ENCODE results near the gene GABPB1. TPM values are rescaled to one million over a fixed set of nuclear protein-coding genes. Genes with fewer than 3 reads are reported as not detected.
A peak's percentile ranks its signal among the peaks of the same experiment; 100 is the strongest.

The GABPB1 gene
- total RNA-seq, 1 donor from 2014 or later: 85.0 TPM

DNA sequence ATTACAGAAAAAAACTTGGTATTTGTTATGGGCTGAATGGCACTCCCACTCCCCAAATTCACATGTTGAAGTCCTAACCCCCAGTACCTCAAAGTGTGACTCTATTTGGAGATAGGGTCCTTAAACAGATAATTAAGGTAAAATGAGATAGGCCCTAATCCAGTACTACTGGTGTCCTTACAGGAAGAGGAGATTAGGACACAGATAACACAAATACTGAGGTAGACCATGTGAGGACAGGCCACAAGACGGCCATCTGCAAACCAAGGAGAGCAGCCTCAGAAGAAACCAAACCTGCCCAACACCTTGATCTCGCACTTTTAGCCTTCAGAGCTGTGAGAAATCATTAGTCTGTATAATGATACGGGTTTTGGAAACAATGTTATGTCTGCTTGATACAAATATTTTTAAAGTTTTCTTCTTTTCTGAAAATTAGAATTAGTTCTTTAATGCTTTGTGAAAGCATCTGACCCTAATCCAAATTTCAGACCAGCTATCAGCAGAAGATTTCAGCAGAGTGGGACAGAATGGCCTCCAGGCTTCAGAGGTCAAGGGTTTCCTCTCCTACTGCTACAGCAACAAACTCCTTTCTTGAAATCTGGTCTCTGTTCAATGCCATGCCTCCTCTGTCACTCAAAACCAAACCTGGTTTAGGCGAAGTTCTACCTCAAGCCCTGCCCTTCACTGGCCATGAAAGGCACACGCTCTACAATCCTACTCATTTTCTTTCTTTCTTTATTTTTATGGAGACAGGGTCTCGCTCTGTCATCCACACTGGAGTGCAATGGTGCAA is 67.5 kb downstream of the GABPB1 start:
- no peak for TF ChIP-seq CTCF (IDR thresholded peaks at IDR 0.05; ENCODE audit: insufficient read depth, low read length, severe bottlenecking)
- FAIRE-seq: no peak
- Histone ChIP-seq H3K4me3 (ENCODE audit: low read depth, low read length) (no peak overlapping the region), H3K27me3 (ENCODE audit: control insufficient read depth, insufficient read depth, low read length) (no peaks in the 10 kb centered on the region), H3K36me3 (ENCODE audit: control insufficient read depth, insufficient read depth, low read length) (no peaks in the 10 kb centered on the region)
- no peak for DNase-seq (ENCODE audit: low read depth)

- FAIRE-seq (no peak), DNase-seq (ENCODE audit: low read depth) (no peak)
- Histone ChIP-seq H3K27me3 (ENCODE audit: control insufficient read depth, insufficient read depth, low read length) (no peaks in the 10 kb centered on the region), H3K36me3 (ENCODE audit: control insufficient read depth, insufficient read depth, low read length) (no peaks in the 10 kb centered on the region), H3K4me3 (ENCODE audit: low read depth, low read length) (no peak overlapping the region)
- TF ChIP-seq CTCF (IDR thresholded peaks at IDR 0.05; ENCODE audit: insufficient read depth, low read length, severe bottlenecking): no peak
Observed at GRCh38 chr15:50281427-50281826, 73.6 kb downstream of the GABPB1 start.

GRCh38 chr15:50280271-50280670 is 74.7 kb downstream of the GABPB1 start:
- Histone ChIP-seq H3K27me3 (ENCODE audit: control insufficient read depth, insufficient read depth, low read length) (no peaks in the 10 kb centered on the region), H3K4me3 (ENCODE audit: low read depth, low read length) (no peak overlapping the region), H3K36me3 (ENCODE audit: control insufficient read depth, insufficient read depth, low read length) (no peaks in the 10 kb centered on the region)
- no peak for FAIRE-seq
- peak; percentile 62 for DNase-seq (ENCODE audit: low read depth)
- TF ChIP-seq CTCF (IDR thresholded peaks at IDR 0.05; ENCODE audit: insufficient read depth, low read length, severe bottlenecking): no peak

DNA sequence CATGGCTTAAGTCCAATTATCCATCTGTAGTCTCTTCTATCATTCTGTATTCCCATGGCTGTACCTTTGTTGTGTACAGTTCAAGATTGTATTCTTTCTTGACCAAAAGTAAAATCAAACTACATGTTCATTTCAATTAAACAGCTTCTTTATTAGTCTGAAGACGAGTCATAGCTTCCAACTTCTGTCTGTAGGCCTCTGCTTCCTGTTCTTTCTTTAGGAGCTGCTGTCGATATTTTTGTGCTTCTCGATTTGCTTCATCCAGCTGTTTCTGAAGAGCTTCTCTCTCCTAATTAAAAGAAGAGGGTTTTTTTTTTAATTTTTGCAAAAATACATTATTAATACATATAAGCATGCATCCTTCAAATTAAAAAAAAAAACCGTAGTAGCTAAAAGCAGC is 76.5 kb downstream of the GABPB1 start:
- H3K27me3 ChIP-seq (ENCODE audit: control insufficient read depth, insufficient read depth, low read length): no peaks in the 10 kb centered on the region
- no peak for DNase-seq (ENCODE audit: low read depth)
- H3K36me3 ChIP-seq (ENCODE audit: control insufficient read depth, insufficient read depth, low read length): no peaks in the 10 kb centered on the region
- TF ChIP-seq CTCF (IDR thresholded peaks at IDR 0.05; ENCODE audit: insufficient read depth, low read length, severe bottlenecking): no peak
- FAIRE-seq: no peak
- no peak overlapping the region for H3K4me3 ChIP-seq (ENCODE audit: low read depth, low read length)

- no peak for FAIRE-seq
- Histone ChIP-seq H3K4me3 (ENCODE audit: low read depth, low read length) (no peak overlapping the region), H3K36me3 (ENCODE audit: control insufficient read depth, insufficient read depth, low read length) (no peaks in the 10 kb centered on the region), H3K27me3 (ENCODE audit: control insufficient read depth, insufficient read depth, low read length) (no peaks in the 10 kb centered on the region)
- TF ChIP-seq CTCF (IDR thresholded peaks at IDR 0.05; ENCODE audit: insufficient read depth, low read length, severe bottlenecking): no peak
- DNase-seq (ENCODE audit: low read depth): no peak
Observed at GRCh38 chr15:50277370-50277769, 77.6 kb downstream of the GABPB1 start.

DNA sequence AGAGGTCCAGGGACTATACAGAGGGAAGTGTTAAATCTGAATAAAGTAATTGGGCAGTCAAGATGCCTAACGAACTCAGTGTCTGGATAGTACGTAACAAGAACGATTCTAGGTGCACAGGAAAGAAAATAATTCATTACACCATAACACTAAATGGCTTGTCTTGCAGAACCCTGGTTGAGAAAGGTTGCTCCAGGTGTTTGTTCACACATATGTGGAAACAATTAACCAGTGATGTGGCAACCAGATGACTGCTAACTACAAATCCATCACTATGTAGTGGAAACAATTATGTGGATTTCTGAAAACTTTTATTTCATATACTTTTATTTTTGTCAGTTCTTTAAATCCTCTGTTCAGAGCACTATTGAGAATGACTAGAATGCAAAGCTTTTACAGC is 79.1 kb downstream of the GABPB1 start:
- DNase-seq (ENCODE audit: low read depth) (peak; percentile 5), FAIRE-seq (no peak)
- Histone ChIP-seq H3K27me3 (ENCODE audit: control insufficient read depth, insufficient read depth, low read length) (no peaks in the 10 kb centered on the region), H3K4me3 (ENCODE audit: low read depth, low read length) (no peak overlapping the region), H3K36me3 (ENCODE audit: control insufficient read depth, insufficient read depth, low read length) (no peaks in the 10 kb centered on the region)
- no peak for TF ChIP-seq CTCF (IDR thresholded peaks at IDR 0.05; ENCODE audit: insufficient read depth, low read length, severe bottlenecking)
